DND-41 (cell line): ENCODE results near the gene CCR2.

Experiments used
- CTCF ChIP-seq: IDR thresholded peaks from 2 replicates; pipeline ENCODE4 v1.5.1; 2012; ENCODE audit warnings: borderline replicate concordance, low read length, moderate library complexity, mild to moderate bottlenecking; ENCODE audit not compliant: poor library complexity, severe bottlenecking; ENCODE audit errors: extremely low read depth
- EZH2 ChIP-seq: IDR thresholded peaks from 3 replicates; pipeline ENCODE4 v1.6.1; 2012; ENCODE audit warnings: borderline replicate concordance, low read depth, mild to moderate bottlenecking, moderate library complexity, low read length, inconsistent platforms; ENCODE audit not compliant: severe bottlenecking

- TF ChIP-seq CTCF (no peak), EZH2 (no peak)
Observed at GRCh38 chr3:46325645-46326300, 28.1 kb upstream of the CCR2 start.
